GM21737 (cell line): ENCODE data around the gene FAM171A1.
"Not testable (repeated sequence)": the region's sequence is repeated elsewhere in the genome, so short reads cannot be mapped to it uniquely, and the experiment has no call there.

ENCODE experiments used
- ATAC-seq: cut with Tn5 transposase; IDR thresholded peaks from one replicate; pipeline ENCODE4 v1.9.1; 2021; ENCODE audit warnings: mild to moderate bottlenecking, moderate library complexity; ENCODE audit not compliant: unreplicated experiment

FAM171A1 gene

DNA sequence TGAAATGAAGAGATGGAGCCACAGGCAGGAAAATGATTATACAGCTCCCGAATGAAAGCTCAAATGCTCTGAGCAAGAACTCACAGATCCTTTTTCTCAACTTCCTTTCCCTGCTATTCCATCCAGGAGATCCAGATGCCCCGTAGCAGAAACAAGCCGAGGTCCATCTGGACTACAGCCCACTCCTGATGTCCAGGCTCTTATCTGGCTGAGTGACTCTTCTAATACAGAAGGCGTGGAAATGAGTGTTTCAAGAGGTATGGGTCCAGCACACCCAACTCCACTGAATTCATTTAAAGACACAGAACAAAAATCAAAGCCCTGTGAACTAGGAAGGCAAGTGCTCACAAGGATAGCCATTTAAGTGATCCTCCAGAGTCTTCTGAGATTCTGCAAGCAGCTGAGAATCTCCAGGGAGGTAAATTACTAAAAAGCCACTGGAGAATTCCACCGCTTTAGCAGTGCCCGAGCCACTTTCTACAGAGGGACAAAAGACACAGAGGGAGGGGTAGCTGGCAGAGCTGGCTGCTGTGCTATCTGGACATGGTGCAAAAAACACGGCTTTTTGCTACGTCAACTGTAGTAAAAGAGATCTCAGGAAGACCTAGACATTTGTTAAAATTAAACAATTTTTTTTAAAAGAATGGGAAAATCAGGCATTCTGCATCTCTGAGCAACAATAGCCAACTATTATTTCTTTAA is 24.5 kb downstream of the FAM171A1 start:
- ATAC-seq: no peak

- no peak for ATAC-seq
Observed at GRCh38 chr10:15345450-15345849, 25.6 kb downstream of the FAM171A1 start.

- ATAC-seq: no peak
Observed at GRCh38 chr10:15344876-15345285, 26.2 kb downstream of the FAM171A1 start.

- no peak for ATAC-seq
Observed at GRCh38 chr10:15344256-15344875, 26.7 kb downstream of the FAM171A1 start.

DNA sequence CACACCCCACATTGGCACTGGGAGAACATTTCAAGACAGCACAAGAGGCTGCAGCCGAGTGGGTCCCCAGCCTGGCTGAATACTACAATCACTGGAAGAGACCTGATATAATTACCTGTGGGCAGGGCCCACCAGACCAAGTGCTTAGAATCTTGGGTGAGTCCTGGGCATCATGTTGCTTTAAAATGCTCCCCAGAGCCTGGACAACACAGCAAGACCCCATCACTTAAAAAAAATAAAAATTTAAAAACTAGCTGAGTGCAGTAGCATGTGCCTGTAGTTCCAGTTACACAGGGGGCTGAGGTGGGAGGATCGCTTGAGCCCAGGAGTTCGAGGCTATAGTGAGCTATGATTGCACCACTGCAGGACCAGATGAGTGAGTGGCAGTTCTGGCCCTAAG is 28.1 kb downstream of the FAM171A1 start:
- ATAC-seq: no peak

- no peak for ATAC-seq
Observed at GRCh38 chr10:15341502-15342128, 29.5 kb downstream of the FAM171A1 start.

- ATAC-seq: no peak
Observed at GRCh38 chr10:15339892-15340291, 31.2 kb downstream of the FAM171A1 start.

- ATAC-seq: not testable (repeated sequence)
Observed at GRCh38 chr10:15337441-15337923, 33.6 kb downstream of the FAM171A1 start.

GRCh38 chr10:15336211-15336610 is 34.9 kb downstream of the FAM171A1 start:
- ATAC-seq: no peak

DNA sequence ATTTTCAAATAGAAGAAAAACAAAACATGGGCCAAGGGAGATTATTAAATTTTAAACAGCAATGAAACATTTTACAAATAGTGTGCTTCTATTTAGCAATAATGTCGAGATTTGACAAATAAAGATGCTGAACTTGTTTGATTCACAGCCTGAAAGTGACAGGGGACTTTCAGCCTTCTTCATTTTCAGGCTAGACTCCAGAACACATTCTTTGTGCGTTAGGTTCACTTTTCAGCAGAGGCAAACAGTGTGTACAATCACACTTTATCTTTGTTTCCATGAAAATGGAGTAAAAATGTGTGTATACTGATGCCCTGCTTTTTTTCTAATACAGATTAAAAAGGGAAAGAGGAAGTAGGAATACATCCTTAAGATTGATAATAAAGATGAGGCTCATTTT is 35.6 kb downstream of the FAM171A1 start:
- ATAC-seq: no peak

GRCh38 chr10:15334650-15335323 is 36.3 kb downstream of the FAM171A1 start:
- ATAC-seq: no peak

DNA sequence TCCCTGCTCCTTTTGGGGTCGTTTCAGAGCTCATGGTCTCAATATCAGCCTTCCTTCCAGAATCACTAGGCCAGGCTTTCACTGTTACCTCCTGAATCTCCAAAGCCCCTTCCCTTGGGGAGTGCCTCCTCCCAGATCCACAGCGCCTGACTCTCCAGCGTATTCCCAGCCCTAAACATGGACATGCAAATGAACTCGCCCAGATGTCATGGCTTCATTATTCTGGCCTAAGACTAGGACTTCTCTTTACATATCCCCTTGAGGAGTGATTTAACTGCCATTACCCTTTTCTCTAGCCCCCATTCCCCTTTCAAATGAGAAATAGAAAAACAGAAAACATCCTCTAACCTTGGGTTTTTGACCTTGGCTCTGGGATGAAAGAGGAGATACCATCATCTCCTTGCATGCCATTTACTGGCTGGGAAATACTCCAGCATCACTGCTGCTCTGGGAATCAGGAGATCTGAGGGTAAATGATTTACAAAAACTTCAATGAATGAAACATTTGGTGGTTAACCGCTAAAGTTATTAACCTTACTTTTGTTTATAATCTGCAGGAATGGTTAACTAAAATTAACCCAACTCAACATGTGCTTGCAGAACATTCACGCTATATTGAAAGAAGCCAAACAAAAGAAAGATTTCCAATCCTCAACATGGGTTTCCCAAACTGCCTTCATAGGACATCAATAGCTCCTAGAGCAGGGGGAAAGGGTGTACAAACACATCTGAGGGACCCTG is 37.0 kb downstream of the FAM171A1 start:
- ATAC-seq: no peak

DNA sequence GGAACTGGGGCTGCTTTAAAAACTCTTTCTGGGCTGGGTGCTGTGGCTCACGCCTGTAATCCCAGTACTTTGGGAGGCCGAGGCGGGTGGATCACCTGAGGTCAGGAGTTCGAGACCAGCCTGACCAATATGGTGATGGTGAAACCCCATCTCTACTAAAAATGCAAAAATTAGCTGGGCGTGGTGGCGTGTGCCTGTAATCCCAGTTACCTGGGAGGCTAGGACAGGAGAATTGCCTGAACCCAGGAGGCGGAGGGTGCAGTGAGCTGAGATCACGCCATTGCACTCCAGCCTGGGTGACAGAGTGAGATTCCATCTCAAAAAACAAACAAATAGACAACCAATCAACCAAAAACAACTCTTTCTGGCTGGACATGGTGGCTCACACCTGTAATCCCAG is 37.9 kb downstream of the FAM171A1 start:
- not testable (repeated sequence) for ATAC-seq

DNA sequence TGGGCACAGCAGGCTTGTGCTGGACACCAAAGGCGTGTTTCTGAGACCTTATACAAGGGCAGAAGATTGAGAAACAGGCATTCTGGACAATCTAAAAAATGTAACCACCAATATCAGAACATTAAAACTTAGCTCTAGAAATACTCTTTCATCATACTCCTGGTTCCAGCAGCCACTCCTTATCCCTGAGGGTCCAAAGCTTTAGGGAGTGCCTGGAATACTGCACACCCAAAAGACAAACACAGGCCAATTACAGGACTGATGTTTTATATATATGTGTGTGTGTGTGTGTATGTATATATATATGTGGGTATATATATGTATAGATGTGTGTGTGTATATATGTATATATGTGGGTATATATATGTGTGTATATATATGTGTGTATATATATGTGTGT is 39.6 kb downstream of the FAM171A1 start:
- no peak for ATAC-seq

- no peak for ATAC-seq
Observed at GRCh38 chr10:15329437-15329836, 41.7 kb downstream of the FAM171A1 start.

- ATAC-seq: no peak
Observed at GRCh38 chr10:15325944-15326284, 45.2 kb downstream of the FAM171A1 start.

GRCh38 chr10:15325243-15325943 is 45.7 kb downstream of the FAM171A1 start:
- ATAC-seq: no peak

GRCh38 chr10:15324611-15325010 is 46.5 kb downstream of the FAM171A1 start:
- no peak for ATAC-seq

DNA sequence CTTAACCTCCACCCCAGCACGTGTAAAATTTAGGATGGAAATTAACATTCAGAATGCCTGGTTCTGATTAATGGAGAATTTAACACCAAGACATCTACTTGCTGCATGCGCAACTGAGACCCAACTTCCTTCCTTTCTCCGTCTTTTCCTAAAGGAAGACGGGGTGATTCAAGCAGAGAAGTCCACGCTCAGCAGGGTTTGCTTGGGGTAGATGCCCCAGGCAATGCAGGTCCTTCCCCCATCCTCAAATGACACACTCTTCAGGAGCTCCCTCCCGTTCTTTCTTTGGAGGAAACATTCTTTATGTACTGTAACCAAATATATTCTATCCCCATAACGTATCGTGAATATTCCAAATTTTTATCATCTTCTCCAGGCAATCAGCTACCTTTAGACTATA is 47.0 kb downstream of the FAM171A1 start:
- ATAC-seq: no peak

DNA sequence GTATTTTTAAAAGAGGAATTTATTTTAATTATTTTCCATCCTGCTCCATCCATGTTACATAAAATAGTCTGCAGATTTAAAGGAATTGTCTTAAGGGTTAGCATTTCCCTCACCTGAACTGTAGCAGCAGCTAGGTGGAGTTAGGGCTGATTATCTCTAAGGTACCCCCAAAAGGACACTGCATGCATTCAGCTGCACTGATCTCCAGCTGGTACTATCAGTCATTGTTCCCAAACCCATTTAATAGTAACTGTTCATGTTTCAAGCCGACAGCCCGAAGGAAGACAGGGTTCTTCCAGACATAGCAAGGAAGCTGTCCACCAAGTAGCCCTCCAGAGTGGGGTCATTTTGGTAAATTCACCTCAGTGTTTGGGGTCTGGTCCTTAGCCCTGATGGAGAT is 48.7 kb downstream of the FAM171A1 start:
- no peak for ATAC-seq
